HG03196 (cell line): ENCODE measurements around the gene BCS1L.

Source experiments
- ATAC-seq: cut with Tn5 transposase; IDR thresholded peaks from one replicate; pipeline ENCODE4 v1.9.1; 2021; ENCODE audit not compliant: unreplicated experiment

The BCS1L gene, protein sequence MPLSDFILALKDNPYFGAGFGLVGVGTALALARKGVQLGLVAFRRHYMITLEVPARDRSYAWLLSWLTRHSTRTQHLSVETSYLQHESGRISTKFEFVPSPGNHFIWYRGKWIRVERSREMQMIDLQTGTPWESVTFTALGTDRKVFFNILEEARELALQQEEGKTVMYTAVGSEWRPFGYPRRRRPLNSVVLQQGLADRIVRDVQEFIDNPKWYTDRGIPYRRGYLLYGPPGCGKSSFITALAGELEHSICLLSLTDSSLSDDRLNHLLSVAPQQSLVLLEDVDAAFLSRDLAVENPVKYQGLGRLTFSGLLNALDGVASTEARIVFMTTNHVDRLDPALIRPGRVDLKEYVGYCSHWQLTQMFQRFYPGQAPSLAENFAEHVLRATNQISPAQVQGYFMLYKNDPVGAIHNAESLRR

DNA sequence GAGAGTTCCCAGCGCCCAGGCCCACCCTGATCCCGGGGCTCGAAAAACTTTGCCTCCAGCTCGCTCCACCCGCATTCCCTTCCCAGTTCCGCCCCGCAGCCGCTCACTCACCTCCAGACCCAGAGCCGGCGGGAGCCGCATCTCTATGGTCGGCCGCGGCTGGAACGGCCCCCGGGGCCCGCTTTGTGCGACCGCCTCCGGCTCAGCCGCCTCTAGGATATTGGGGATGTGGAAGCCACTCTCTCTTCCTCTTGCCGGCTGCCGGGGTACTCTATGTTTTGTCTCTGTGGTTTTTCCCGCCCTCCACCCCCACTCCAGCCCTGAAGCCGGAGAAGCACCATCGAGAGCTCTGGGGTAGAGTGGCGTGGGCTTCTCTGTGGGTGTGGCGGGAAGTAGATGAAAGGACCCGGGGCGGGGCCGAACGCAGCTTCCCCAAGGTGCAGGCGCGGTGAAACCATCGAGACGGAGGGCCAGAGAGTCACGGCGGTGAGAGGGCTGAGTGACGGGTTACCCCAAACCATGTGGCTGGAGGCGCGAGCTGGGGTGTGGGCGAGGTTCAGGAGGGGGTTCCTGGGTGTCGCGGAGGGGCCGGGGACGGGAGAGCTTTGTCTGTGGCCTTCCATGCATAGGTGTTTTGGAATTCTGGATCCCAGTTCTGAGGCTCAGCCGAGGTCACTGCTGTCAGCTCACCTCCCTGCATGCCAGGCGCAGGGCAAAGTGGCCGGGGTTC, at the start of gene BCS1L, which contains the start of gene ZNF142:
Gene BCS1L (plus strand): TSS at position 426 of the 730 bp plus-strand sequence. CDS start 1,305 bp downstream, outside the sequence.
Gene ZNF142 (minus strand): TSS at position 366 of the 730 bp plus-strand sequence. CDS start 3,194 bp downstream, outside the sequence.
- ATAC-seq = peak; percentile 90

DNA sequence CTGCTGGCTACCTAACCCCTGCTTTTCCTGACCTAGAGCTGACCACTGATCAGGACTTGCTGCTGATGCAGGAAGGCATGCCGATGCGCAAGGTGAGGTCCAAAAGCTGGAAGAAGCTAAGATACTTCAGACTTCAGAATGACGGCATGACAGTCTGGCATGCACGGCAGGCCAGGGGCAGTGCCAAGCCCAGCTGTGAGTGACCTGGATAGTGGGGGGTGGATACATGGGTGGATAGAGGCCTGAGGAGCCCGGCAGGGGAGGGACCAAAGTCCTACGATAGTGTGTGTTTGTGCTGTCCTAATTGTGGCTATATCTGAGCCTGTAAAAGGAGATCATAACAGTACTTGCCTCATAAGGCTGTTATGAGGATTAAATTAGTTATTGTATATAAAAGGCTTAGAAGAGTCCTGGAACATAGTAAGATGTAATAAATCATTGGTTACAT, 43.6 kb upstream of the BCS1L start:
- ATAC-seq = no peak

DNA sequence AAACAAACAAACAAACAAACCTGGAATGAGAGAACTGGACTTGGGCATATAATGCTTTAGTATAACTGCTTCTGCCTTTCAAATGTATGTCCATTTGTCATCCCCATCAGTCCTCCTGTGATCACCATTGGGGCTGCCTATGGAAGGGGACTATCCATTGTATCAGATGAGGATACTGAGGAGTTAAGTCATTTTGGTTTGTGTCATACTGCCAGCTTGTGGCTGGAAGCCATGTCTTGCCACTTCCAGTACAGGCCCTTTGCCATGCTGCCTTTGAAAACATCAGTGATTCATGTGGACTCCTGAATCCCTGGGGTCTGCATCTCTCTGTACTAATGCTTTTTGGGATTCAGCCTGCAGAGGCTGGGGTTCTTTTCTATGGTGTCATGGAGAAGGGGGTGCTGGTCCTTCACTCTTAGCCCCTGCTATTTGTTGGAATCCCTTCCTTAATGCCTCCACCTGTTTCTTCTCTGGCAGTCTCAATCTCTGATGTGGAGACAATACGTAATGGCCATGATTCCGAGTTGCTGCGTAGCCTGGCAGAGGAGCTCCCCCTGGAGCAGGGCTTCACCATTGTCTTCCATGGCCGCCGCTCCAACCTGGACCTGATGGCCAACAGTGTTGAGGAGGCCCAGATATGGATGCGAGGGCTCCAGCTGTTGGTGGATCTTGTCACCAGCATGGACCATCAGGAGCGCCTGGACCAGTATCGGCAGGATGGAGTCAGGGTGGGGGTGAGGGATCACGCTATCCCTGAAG, 41.2 kb upstream of the BCS1L start:
- no peak for ATAC-seq

DNA sequence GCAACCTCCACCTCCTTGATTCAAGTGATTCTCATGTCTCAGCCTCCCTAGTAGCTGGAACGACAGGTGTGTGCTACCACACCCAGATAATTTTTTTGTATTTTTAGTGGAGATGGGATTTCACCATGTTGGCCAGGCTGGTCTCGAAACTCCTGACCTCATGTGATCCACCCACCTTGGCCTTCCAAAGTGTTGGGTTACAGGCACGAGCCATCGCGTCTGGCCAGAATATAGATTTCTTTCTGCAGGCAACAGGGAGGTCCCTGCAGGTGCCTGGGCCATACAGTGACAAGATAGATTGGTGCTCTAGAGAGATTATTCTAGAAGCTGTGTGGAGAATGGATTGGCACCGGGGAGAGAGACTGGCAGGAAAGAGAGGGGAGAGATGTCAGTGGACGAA, 38.5 kb upstream of the BCS1L start:
- ATAC-seq = no peak

DNA sequence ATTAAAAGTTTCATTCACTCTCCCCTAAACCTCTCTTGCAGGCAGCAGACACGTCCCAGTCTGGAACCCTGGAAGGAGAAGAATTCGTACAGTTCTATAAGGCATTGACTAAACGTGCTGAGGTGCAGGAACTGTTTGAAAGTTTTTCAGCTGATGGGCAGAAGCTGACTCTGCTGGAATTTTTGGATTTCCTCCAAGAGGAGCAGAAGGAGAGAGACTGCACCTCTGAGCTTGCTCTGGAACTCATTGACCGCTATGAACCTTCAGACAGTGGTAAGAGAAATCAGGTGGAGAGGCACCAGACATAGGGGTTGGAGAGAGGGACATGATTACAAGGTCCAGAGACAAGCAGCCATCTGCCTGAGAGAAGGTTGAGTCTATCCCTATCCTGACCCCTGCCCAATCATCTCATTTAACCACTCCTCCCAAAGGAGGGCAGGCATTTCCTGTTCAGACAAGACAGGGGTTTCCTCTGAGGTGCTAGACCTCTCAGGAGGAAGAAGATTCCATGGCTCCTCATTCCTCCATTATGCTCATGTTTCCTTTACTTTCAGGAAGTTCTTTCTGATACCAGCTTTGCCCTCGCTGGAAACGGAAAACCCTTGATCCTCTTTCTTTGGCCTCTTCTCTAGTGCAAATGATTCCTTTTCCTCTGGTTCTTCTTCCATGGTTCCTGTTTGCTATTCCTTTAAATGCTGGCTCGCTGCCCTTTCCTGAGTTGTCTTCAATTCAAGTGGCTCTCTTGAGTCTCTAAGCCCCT, 36.7 kb upstream of the BCS1L start:
- ATAC-seq = no peak

DNA sequence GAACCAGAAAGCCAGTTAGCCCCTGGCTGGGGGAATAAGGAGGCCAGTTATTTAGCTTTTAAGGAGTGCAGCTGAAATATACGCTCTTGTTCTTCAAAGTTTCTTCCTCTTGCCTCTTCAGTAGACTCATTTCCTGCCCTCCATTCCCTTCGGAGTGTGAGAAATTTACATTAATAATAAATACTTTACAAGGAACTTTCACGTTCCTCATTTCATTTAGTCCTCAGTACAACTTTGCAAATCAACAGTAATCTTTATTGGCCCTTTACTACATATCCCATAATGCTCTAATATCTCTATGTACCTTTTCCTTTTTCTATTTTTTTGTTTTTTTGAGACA, 36.1 kb upstream of the BCS1L start:
- no peak for ATAC-seq

DNA sequence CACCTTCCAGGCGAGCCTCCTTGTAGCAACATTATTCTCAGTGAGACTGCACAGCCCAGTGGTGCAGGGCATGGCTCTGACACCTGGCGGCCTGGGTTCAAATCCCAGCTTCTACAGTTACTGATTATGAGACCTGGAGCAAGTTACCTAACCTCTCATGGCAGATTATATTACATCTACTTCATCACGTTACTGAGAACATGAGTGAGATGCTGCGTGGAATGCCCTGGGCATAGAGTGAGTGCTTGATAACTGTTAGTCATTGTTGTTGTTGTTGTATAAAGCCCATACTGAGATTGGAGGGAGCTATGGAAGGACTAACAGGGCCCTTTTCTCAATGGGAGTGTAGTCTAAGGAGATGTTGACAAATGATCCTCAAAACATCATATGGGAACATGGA, 33.1 kb upstream of the BCS1L start:
- ATAC-seq = no peak

DNA sequence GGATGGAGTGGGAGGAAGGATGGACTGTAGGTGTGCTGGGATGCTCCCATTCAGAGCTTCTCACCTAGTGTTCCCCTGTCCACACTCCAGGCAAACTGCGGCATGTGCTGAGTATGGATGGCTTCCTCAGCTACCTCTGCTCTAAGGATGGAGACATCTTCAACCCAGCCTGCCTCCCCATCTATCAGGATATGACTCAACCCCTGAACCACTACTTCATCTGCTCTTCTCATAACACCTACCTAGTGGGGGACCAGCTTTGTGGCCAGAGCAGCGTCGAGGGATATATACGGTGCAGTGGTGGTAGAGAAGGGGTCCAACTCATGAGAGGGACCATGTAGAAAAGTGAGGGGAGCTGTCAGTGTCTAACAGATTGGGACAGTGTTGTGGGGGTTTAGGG, 31.5 kb upstream of the BCS1L start:
- no peak for ATAC-seq

DNA sequence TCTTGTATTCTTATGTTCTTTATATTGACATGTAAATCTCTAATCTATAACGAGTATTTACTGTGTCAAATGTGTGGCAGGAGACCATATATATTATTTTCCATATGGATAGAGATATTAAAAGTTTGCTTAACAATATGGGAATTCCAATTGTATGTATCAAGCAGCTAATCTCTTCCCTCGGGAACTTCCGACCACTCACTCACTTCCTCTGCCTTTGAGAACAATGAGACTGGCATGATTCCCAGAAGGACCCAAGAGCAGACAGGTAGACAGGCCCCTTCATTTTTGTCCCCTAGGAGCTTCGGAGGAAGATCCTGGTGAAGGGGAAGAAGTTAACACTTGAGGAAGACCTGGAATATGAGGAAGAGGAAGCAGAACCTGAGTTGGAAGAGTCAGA, 27.6 kb upstream of the BCS1L start:
- no peak for ATAC-seq

DNA sequence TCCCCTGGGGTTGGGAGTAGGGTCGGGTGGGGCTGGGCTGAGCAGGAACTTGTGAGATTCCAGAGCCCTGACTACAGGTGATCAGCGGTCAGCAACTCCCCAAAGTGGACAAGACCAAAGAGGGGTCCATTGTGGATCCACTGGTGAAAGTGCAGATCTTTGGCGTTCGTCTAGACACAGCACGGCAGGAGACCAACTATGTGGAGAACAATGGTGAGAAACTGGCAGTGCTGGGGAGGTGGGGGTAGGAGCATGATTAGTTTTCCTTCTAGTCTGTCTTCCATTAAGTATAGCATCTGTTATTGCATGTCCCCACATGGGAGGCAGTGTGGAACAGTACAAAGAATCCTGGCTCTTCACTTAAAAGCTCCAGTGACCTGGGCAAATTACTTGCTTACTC, 23.8 kb upstream of the BCS1L start:
- no peak for ATAC-seq

DNA sequence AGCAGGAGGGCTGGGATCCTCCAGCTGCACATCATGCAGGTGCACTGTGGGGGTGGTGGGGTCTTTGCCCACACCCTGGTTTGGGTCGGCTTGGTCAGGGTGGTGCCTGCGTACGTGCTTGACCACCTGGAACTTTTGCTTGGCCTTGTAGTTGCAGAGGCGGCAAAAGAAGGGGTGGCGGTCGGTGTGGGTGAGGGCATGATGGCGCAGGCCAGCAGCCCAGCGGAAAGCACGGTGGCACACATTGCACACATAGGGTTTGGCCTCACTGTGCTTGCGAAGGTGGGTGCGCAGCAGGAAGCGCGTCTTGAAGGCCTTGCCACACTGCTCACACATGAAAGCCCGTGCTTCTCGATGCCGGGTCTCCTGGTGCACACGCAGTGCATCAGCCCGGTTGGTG, 21.1 kb upstream of the BCS1L start:
- no peak for ATAC-seq

DNA sequence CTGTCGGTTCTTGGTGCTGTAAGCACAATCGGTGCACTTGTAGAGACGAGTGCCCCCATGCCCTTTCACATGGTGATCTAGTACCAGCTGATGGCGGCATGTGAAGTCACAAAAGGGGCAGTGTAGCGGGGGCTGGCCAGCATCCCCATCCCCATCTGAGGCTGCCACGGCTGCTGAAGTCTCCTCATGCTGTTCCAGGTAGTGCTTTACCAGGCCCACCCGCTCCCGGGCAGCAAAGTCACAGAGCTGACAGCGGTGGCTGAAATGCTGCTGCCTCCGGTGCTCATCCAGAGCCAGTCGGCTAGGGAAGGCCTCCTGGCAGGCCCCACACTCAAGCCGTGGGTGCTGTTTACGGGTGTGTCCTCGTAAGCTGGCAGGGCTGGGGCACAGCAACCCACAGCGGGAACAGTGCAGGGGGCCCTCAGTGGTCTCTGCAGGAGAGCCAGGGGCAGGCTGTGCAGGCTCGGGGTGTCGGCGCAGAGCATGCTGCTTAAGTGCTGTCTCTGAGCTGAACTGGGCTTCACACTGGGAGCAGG, 17.3 kb upstream of the BCS1L start:
- ATAC-seq = no peak

DNA sequence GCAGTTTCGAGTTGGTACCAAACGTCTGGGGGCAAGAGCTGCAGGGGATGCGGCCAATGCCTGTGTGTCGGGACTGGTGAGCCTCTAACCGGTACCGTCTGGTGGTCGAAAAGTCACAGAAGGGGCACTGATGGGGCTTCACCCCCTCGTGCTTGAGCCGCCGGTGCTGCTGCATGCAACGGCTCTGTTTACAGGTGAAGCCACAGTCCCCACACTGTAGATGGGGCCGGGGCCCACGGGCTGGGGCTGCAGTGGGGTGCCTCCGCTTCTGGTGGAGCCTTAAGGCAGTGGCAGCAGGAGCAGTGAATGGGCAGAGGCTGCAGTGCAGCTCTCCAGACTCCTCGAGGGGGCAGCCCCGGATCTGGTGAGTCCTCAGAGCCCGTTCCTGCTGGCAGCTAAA, 16.7 kb upstream of the BCS1L start:
- no peak for ATAC-seq

DNA sequence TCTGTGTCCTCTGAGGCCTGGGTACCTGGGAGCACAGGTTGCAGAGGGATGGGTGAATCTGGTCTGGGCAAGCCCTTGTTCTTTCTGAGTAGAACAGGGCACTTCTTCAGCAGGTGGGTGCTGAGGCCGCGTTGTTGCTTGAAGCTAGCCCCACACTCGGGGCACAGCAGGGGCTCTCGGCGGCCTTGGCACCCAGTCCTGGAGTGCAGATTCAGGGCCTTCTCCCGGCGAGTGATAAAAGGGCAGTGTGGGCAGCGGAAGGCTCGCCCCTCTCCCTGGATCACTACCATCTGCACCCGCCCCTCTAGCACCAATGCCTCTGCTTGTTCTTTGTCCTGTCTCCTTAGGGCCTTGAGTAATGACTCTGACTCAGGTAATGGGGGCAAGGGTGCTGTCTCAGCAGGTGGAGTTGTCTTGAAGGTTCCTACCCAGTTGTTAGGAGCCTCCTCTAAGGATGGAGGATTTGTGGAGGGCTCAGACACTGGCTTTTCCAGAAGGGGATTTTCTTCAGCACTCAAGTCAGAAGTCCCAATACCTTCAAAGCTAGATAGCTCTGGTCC, 15.7 kb upstream of the BCS1L start:
- no peak for ATAC-seq

DNA sequence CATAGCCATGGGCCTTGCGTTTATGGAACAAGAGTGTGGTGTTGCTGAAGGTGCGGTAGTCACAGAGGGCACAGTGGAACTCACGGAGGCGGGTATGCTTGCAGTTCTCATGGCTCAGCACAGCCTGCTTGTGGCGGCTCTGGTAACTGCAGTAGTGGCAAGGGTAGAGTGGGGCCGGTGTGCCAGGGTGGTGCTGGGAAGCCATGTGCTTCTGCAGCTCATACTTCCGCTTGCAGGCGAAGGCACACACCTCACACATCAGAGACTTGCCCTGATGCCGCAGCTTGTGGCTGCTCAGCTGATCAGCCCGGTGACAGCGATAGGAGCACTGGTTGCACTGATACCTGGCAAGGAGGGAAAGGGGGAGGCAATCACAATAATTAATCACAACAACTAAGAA, 14.8 kb upstream of the BCS1L start:
- no peak for ATAC-seq

DNA sequence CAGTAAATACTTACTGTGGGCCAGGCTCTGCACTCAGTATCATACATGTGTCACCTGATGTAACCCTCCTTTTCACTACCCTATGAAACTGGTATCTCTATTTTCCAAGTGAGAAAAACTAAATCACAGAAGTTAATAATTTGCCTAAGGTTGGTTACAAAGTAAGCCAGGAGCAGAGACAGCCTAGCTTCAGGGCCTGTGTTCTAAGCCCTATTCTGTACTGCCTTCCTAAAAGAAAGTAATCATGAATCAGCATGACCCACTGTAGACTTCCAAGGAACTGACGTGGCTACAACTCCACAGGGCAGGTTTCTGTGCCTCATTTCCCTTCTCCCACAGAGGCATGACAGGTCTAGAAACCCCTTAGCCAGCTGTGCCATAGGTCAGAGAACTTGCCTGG, 14.4 kb upstream of the BCS1L start:
- no peak for ATAC-seq

DNA sequence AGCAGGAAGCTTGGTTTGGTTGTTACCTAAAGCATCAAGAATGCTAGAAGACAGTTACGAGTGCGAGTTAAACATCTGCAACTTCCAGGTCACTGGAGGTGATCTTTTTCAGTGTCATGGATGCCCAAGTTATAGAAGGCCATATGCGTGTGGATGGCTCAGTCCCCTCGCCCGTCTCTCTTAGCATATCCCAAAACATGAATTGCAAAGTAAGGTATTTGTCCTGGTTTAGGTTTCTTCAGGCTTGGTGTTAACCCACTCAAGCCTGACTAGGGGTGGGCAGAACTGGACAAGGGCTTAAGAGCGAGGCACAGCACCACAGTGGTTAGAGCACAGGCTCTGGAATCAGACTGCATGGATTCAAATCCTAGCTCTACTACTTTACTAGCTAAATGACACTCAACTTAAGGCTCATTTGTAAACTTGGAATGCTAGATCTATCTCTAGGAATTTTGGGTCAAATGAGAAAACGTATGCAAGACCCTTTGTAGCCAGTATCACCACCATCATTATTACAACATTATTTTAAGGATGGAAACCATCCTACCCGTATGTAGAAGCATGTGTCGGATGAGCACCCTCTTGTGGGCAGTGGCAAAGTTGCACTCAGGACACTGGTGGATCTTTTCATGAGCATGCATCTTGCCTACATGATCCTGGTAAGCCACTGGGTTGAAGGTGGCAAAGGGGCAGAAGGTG, 11.2 kb upstream of the BCS1L start:
- ATAC-seq = no peak

DNA sequence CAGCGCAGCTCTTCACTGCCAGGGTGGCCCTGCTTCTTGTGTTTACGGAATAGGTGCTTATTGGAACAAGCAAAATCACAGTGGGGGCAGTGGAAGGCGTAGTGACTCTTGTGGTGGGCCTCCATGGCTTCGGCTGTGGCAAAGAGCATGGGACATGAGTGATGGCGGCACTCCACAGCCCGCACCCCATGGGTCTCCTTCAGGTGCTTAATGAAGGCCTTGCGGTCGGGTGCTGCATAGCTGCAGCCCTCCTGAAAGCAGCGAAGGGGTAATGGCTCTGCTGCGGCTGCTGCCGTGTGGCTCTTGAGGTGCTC, 10.7 kb upstream of the BCS1L start:
- ATAC-seq = no peak

DNA sequence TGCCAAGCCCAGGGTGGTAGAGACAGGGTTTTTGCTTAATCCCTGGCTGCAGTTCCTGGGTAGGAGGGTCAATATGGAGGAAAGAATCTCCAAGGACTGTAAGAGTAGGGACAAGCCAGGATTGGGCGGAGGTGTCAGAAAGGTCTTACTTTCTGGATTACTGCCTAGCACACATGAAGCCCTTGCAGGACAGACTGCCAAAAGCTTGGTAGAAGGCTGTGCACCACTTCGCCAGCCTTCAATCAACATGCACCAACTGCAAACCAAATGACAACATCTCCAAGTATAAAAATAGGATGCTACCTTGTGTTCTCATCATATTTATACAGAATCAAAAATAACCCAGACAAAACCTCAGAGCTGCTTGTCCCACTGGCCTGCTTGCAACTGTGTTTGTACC, 3.7 kb upstream of the BCS1L start:
- no peak for ATAC-seq
